Measurements from ENCODE around the gene ST6GAL2.

ST6GAL2 gene

GRCh38 chr2:106885971-106886915 is at the start of gene ST6GAL2:
Gene ST6GAL2 (minus strand): TSS chr2:106886167. CDS start chr2:106843977, 42,190 bp downstream.
- peak; percentile 25 for DNase-seq

GRCh38 chr2:106932644-106933043 is 46.7 kb upstream of the ST6GAL2 start:
- peak; percentile 12 for DNase-seq

GRCh38 chr2:106931717-106932335 is 45.9 kb upstream of the ST6GAL2 start:
- DNase-seq, result no peak

- no peak for DNase-seq
Measured at GRCh38 chr2:106921451-106921850, 35.5 kb upstream of the ST6GAL2 start.

GRCh38 chr2:106919012-106919411 is 33.0 kb upstream of the ST6GAL2 start:
- DNase-seq, result no peak

- DNase-seq, result no peak
Measured at GRCh38 chr2:106904242-106904641, 18.3 kb upstream of the ST6GAL2 start.

- DNase-seq, result no peak
Measured at GRCh38 chr2:106899786-106900530, 14.0 kb upstream of the ST6GAL2 start.

GRCh38 chr2:106894545-106894944 is 8.6 kb upstream of the ST6GAL2 start:
- DNase-seq, result no peak

GRCh38 chr2:106892048-106892447 is 6.1 kb upstream of the ST6GAL2 start:
- DNase-seq, result no peak

GRCh38 chr2:106890606-106891005 is 4.6 kb upstream of the ST6GAL2 start:
- no peak for DNase-seq

GRCh38 chr2:106886916-106887758 is 1.2 kb upstream of the ST6GAL2 start:
- peak; percentile 24 for DNase-seq

- no peak for DNase-seq
Measured at GRCh38 chr2:106885329-106885728, 638 bp downstream of the ST6GAL2 start.

GRCh38 chr2:106882673-106883072 is 3.3 kb downstream of the ST6GAL2 start:
- no peak for DNase-seq

- DNase-seq, result no peak
Measured at GRCh38 chr2:106878206-106878605, 7.8 kb downstream of the ST6GAL2 start.

- no peak for DNase-seq
Measured at GRCh38 chr2:106876699-106877098, 9.3 kb downstream of the ST6GAL2 start.

- no peak for DNase-seq
Measured at GRCh38 chr2:106869512-106870275, 16.3 kb downstream of the ST6GAL2 start.

GRCh38 chr2:106868275-106868674 is 17.7 kb downstream of the ST6GAL2 start:
- peak; percentile 68 for DNase-seq

GRCh38 chr2:106867196-106867953 is 18.6 kb downstream of the ST6GAL2 start:
- no peak for DNase-seq

GRCh38 chr2:106866641-106867040 is 19.3 kb downstream of the ST6GAL2 start:
- DNase-seq, result no peak

- DNase-seq, result no peak
Measured at GRCh38 chr2:106864051-106864450, 21.9 kb downstream of the ST6GAL2 start.

GRCh38 chr2:106863387-106863786 is 22.6 kb downstream of the ST6GAL2 start:
- DNase-seq, result peak; percentile 31

Data from NCI-H82 (cell line).